Erythroblast (primary cell): ENCODE results near the gene ROBO2.

Experiments
- DNase-seq, 2 experiments: peaks; one replicate each; lab custom pipeline; 2025; lab: John Stamatoyannopoulos, UW
- GATA1 ChIP-seq: IDR thresholded peaks from 2 replicates; pipeline ENCODE4 v1.6.1; 2011; ENCODE audit warnings: low read depth, mild to moderate bottlenecking, control low read depth, low read length, moderate library complexity
- POLR2A ChIP-seq: IDR thresholded peaks from 2 replicates; pipeline ENCODE4 v1.6.1; 2011; ENCODE audit warnings: mild to moderate bottlenecking, low read length

Gene ROBO2

GRCh38 chr3:77179762-77180161 lies 139.9 kb downstream of the ROBO2 start:
- TF ChIP-seq POLR2A (no peak), GATA1 (no peak)
- peak; percentile 3 to 63 for DNase-seq

GRCh38 chr3:77182341-77182740 lies 142.4 kb downstream of the ROBO2 start:
- no peak for TF ChIP-seq POLR2A
- no peak for TF ChIP-seq GATA1
- no peak for DNase-seq

GRCh38 chr3:77186319-77186718 lies 146.4 kb downstream of the ROBO2 start:
- no peak for TF ChIP-seq POLR2A
- no peak for TF ChIP-seq GATA1
- no peak for DNase-seq

- TF ChIP-seq POLR2A (no peak), GATA1 (no peak)
- DNase-seq = no peak
These were observed 146.8 kb downstream of the ROBO2 start for GRCh38 chr3:77186728-77187127.

- TF ChIP-seq POLR2A = no peak
- TF ChIP-seq GATA1 = no peak
- no peak for DNase-seq
These were observed 148.3 kb downstream of the ROBO2 start for GRCh38 chr3:77188210-77188609.

- TF ChIP-seq GATA1 (no peak), POLR2A (no peak)
- no peak for DNase-seq
These were observed 149.4 kb downstream of the ROBO2 start for GRCh38 chr3:77189258-77189657.

- TF ChIP-seq POLR2A = no peak
- no peak for TF ChIP-seq GATA1
- no peak for DNase-seq
These were observed 149.8 kb downstream of the ROBO2 start for GRCh38 chr3:77189684-77190083.

GRCh38 chr3:77190374-77190773 lies 150.5 kb downstream of the ROBO2 start:
- TF ChIP-seq GATA1 (no peak), POLR2A (no peak)
- DNase-seq = no peak

- no peak for DNase-seq
- TF ChIP-seq POLR2A (no peak), GATA1 (no peak)
These were observed 151.1 kb downstream of the ROBO2 start for GRCh38 chr3:77191014-77191413.

GRCh38 chr3:77191640-77192039 lies 151.7 kb downstream of the ROBO2 start:
- DNase-seq = no peak
- TF ChIP-seq GATA1 = no peak

- no peak for TF ChIP-seq POLR2A
- no peak for TF ChIP-seq GATA1
- no peak for DNase-seq
These were observed 156.1 kb downstream of the ROBO2 start for GRCh38 chr3:77195766-77196545.

- TF ChIP-seq POLR2A = no peak
- TF ChIP-seq GATA1 = no peak
- DNase-seq = no peak
These were observed 157.5 kb downstream of the ROBO2 start for GRCh38 chr3:77197408-77197807.

GRCh38 chr3:77203851-77204250 lies 164.0 kb downstream of the ROBO2 start:
- TF ChIP-seq GATA1 (no peak), POLR2A (no peak)
- no peak for DNase-seq

GRCh38 chr3:77204788-77205187 lies 164.9 kb downstream of the ROBO2 start:
- TF ChIP-seq POLR2A (no peak), GATA1 (no peak)

GRCh38 chr3:77207753-77208152 lies 167.9 kb downstream of the ROBO2 start:
- TF ChIP-seq GATA1 = no peak
- no peak for DNase-seq

More at GRCh38 chr3:77204788-77205187, 164.9 kb downstream of the ROBO2 start:
- DNase-seq = no peak

GRCh38 chr3:77222701-77223100 lies 182.8 kb downstream of the ROBO2 start:
- TF ChIP-seq GATA1 = no peak
- TF ChIP-seq POLR2A = no peak
- DNase-seq = no peak
